ENCODE measurements around the gene SEPTIN1.
A peak's percentile ranks its signal among the peaks of the same experiment; 100 is the strongest.

Gene SEPTIN1

GRCh38 chr16:30351586-30352419, 30.6 kb downstream of the SEPTIN1 start:
- Histone ChIP-seq H3K4me1 (ENCODE audit: control insufficient read depth, insufficient read depth, low read length) (no peaks in the 10 kb centered on the region), H3K9me3 (ENCODE audit: control insufficient read depth, insufficient read depth, low read depth, low read length) (no peaks in the 10 kb centered on the region), H3K4me3 (ENCODE audit: low read depth, low read length) (no peak overlapping the region), H3K36me3 (ENCODE audit: control insufficient read depth in 2 of 2, insufficient read depth in 1 of 2, low read length in 2 of 2) (peaks cover 5 to 51% of the 10 kb centered on the region in 2 experiments; a peak in 2 of 3 replicates), H3K27ac (ENCODE audit: extremely low read depth, low read depth, low read length) (no peak overlapping the region)
- TF ChIP-seq, protein P1, sequence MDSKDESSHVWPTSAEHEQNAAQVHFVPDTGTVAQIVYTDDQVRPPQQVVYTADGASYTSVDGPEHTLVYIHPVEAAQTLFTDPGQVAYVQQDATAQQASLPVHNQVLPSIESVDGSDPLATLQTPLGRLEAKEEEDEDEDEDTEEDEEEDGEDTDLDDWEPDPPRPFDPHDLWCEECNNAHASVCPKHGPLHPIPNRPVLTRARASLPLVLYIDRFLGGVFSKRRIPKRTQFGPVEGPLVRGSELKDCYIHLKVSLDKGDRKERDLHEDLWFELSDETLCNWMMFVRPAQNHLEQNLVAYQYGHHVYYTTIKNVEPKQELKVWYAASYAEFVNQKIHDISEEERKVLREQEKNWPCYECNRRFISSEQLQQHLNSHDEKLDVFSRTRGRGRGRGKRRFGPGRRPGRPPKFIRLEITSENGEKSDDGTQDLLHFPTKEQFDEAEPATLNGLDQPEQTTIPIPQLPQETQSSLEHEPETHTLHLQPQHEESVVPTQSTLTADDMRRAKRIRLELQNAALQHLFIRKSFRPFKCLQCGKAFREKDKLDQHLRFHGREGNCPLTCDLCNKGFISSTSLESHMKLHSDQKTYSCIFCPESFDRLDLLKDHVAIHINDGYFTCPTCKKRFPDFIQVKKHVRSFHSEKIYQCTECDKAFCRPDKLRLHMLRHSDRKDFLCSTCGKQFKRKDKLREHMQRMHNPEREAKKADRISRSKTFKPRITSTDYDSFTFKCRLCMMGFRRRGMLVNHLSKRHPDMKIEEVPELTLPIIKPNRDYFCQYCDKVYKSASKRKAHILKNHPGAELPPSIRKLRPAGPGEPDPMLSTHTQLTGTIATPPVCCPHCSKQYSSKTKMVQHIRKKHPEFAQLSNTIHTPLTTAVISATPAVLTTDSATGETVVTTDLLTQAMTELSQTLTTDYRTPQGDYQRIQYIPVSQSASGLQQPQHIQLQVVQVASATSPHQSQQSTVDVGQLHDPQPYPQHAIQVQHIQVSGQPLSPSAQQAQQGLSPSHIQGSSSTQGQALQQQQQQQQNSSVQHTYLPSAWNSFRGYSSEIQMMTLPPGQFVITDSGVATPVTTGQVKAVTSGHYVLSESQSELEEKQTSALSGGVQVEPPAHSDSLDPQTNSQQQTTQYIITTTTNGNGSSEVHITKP (tag by site-specific recombination; IDR thresholded peaks at IDR 0.05), result peak; percentile 94
- TF ChIP-seq, protein P2, sequence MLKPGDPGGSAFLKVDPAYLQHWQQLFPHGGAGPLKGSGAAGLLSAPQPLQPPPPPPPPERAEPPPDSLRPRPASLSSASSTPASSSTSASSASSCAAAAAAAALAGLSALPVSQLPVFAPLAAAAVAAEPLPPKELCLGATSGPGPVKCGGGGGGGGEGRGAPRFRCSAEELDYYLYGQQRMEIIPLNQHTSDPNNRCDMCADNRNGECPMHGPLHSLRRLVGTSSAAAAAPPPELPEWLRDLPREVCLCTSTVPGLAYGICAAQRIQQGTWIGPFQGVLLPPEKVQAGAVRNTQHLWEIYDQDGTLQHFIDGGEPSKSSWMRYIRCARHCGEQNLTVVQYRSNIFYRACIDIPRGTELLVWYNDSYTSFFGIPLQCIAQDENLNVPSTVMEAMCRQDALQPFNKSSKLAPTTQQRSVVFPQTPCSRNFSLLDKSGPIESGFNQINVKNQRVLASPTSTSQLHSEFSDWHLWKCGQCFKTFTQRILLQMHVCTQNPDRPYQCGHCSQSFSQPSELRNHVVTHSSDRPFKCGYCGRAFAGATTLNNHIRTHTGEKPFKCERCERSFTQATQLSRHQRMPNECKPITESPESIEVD (tag by site-specific recombination; IDR thresholded peaks at IDR 0.05), result no peak
- POLR2A ChIA-PET, result interaction anchor here (0.6 to 1.2 kb wide), 2 partner anchors 56 to 282 kb away, joined by 3 read pairs; no protein-coding TSS in a partner anchor
- CTCF ChIA-PET, result no interaction called here

GRCh38 chr16:30351001-30351441, 31.3 kb downstream of the SEPTIN1 start:
- POLR2A ChIA-PET, result interaction anchor here (0.6 to 1.2 kb wide), 3 partner anchors 57 to 1859 kb away, joined by 3 read pairs; no protein-coding TSS in a partner anchor
- no peak overlapping the region for H3K27ac ChIP-seq (ENCODE audit: extremely low read depth, low read depth, low read length)
- peaks cover 5 to 45% of the 10 kb centered on the region in 2 experiments; a peak in 2 of 3 replicates for H3K36me3 ChIP-seq (ENCODE audit: control insufficient read depth in 2 of 2, insufficient read depth in 1 of 2, low read length in 2 of 2)
- no peak for TF ChIP-seq BCL11B (tag by site-specific recombination; IDR thresholded peaks at IDR 0.05; ENCODE audit: low read depth)
- TF ChIP-seq ZNF223 (tag by site-specific recombination; IDR thresholded peaks at IDR 0.05), result no peak
- TF ChIP-seq, protein P3, sequence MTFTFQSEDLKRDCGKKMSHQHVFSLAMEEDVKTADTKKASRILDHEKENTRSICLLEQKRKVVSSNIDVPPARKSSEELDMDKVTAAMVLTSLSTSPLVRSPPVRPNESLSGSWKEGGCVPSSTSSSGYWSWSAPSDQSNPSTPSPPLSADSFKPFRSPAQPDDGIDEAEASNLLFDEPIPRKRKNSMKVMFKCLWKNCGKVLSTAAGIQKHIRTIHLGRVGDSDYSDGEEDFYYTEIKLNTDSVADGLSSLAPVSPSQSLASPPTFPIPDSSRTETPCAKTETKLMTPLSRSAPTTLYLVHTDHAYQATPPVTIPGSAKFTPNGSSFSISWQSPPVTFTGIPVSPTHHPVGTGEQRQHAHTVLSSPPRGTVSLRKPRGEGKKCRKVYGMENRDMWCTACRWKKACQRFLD (tag by site-specific recombination; IDR thresholded peaks at IDR 0.05), result no peak
- TF ChIP-seq ZNF791 (tag by site-specific recombination; IDR thresholded peaks at IDR 0.05), result no peak
- TF ChIP-seq MEIS1 (CRISPR knock-in tag; IDR thresholded peaks at IDR 0.05; ENCODE audit: borderline replicate concordance), result no peak
- TF ChIP-seq ZNF24 (tag by site-specific recombination; IDR thresholded peaks at IDR 0.05), result no peak
- TF ChIP-seq KLF10 (tag by site-specific recombination; IDR thresholded peaks at IDR 0.05), result no peak
- no peak for TF ChIP-seq ZNF157 (tag by site-specific recombination; IDR thresholded peaks at IDR 0.05)
- CTCF ChIA-PET, result interaction anchor here (1.1 kb wide), 1 partner anchor 51 kb away, joined by 3 read pairs; no protein-coding TSS in a partner anchor
- no peak overlapping the region for H3K4me3 ChIP-seq (ENCODE audit: low read depth, low read length)
- H3K4me1 ChIP-seq (ENCODE audit: control insufficient read depth, insufficient read depth, low read length), result no peaks in the 10 kb centered on the region
- no peaks in the 10 kb centered on the region for H3K9me3 ChIP-seq (ENCODE audit: control insufficient read depth, insufficient read depth, low read depth, low read length)

- TF ChIP-seq ZNF645 (tag by site-specific recombination; IDR thresholded peaks at IDR 0.05), result no peak
- TF ChIP-seq, protein P1 (tag by site-specific recombination; IDR thresholded peaks at IDR 0.05), result 0 out of 2 replicates have a peak, but pooled peaks have one; percentile 12
- TF ChIP-seq SCRT2 (tag by site-specific recombination; IDR thresholded peaks at IDR 0.05), result peak; percentile 36; the same call in 1 of the 2 replicates
- TF ChIP-seq ZNF585B (tag by site-specific recombination; IDR thresholded peaks at IDR 0.05), result peak; percentile 61
- peak; percentile 96 for TF ChIP-seq ZNF121 (tag by site-specific recombination; IDR thresholded peaks at IDR 0.05)
- no peaks in the 10 kb centered on the region for H3K4me1 ChIP-seq (ENCODE audit: control insufficient read depth, insufficient read depth, low read length)
- H3K4me3 ChIP-seq (ENCODE audit: low read depth, low read length), result no peak overlapping the region
- CTCF ChIA-PET, result interaction anchor here (1.1 kb wide), 1 partner anchor 52 kb away, joined by 3 read pairs; no protein-coding TSS in a partner anchor
- POLR2A ChIA-PET, result interaction anchor here (0.6 to 0.7 kb wide), 2 partner anchors 703 to 1858 kb away, joined by 3 to 7 read pairs; no protein-coding TSS in a partner anchor
- no peak overlapping the region for H3K27ac ChIP-seq (ENCODE audit: extremely low read depth, low read depth, low read length)
- H3K36me3 ChIP-seq (ENCODE audit: control insufficient read depth in 2 of 2, insufficient read depth in 1 of 2, low read length in 2 of 2), result peaks cover 5 to 45% of the 10 kb centered on the region in 2 experiments; a peak in 2 of 3 replicates
- no peaks in the 10 kb centered on the region for H3K9me3 ChIP-seq (ENCODE audit: control insufficient read depth, insufficient read depth, low read depth, low read length)
These were observed 32.1 kb downstream of the SEPTIN1 start for GRCh38 chr16:30350134-30350871.

All from HEK293 (cell line).